Kidney (tissue), 14 donors: ENCODE measurements around the gene OCIAD1. TPM values are rescaled to one million over a fixed set of nuclear protein-coding genes. Genes with fewer than 3 reads are reported as not detected.
"Not testable (repeated sequence)": the region's sequence is repeated elsewhere in the genome, so short reads cannot be mapped to it uniquely, and the experiment has no call there.

Experiments used
- DNase-seq, 5 donors: peaks; one replicate each; pipeline ENCODE4 v3.0.0-alpha.2; 2013 to 2020
- FAIRE-seq: peaks from 2 replicates; lab custom pipeline; 2012; peaks lifted over from hg19 to GRCh38; lab: Jason Lieb, UNC
- H3K27ac ChIP-seq, 2 donors: one replicate each; pipeline ENCODE4 v1.7.0; 2013; ENCODE audit warnings: low read depth in 2 of 2, low read length in 2 of 2, inconsistent platforms in 1 of 2
- H3K27me3 ChIP-seq: one replicate; pipeline ENCODE4 v1.7.1; 2013; ENCODE audit warnings: low read length, inconsistent platforms; ENCODE audit not compliant: control insufficient read depth, insufficient read depth
- H3K36me3 ChIP-seq, 3 donors: one replicate each; pipeline versions ENCODE4 v1.7.0 to v1.7.1; 2013; ENCODE audit warnings: low read length in 3 of 3, control low read depth in 1 of 3, inconsistent platforms in 1 of 3; ENCODE audit not compliant: insufficient read depth in 3 of 3, control insufficient read depth in 2 of 3
- H3K4me1 ChIP-seq, 3 donors: one replicate each; pipeline versions ENCODE4 v1.7.0 to v1.7.1; 2013; ENCODE audit warnings: low read length in 3 of 3, inconsistent platforms in 1 of 3, low read depth in 1 of 3; ENCODE audit not compliant: control insufficient read depth in 2 of 3, insufficient read depth in 2 of 3
- H3K4me3 ChIP-seq, 3 donors: one replicate each; pipeline versions ENCODE4 v1.7.0 to v1.8.1; 2013; ENCODE audit warnings: low read length in 3 of 3, control low read depth in 1 of 3, inconsistent platforms in 1 of 3
- H3K9ac ChIP-seq, 3 donors: one replicate each; pipeline versions ENCODE4 v1.7.0 to v1.7.1; 2013; ENCODE audit warnings: low read length in 3 of 3, control low read depth in 1 of 3, inconsistent platforms in 1 of 3
- H3K9me3 ChIP-seq, 3 donors: one replicate each; pipeline versions ENCODE4 v1.7.0 to v1.7.1; 2013; ENCODE audit warnings: low read length in 3 of 3, control low read depth in 1 of 3, inconsistent platforms in 1 of 3; ENCODE audit not compliant: control insufficient read depth in 2 of 3, insufficient read depth in 1 of 3
- intact Hi-C: fragments of 100-400 bp; cut with DNase I; formaldehyde crosslinking; loops from one replicate; pipeline ENCODE4 v1.11.1; 2022
- polyA plus RNA-seq: library from polyadenylated mRNA; stranded (reverse); fragments of 350-450 nt; fragmentation: Illumina TruSeq; extraction: RNeasy Lipid Tissue Mini Kit (QIAGEN cat#74804); gene quantifications from one replicate; pipeline ENCODE4 v1.2.3, GENCODE V29; 2014; ENCODE audit warnings: low read depth, low replicate concordance; ENCODE audit not compliant: insufficient read depth
- total RNA-seq: library from RNA; stranded (reverse); fragmentation: NEBNext Ultra II Directional; extraction: Animal tissue kit (Norgen Biotek cat#: 25700); gene quantifications from one replicate; pipeline ENCODE4 v1.2.1, GENCODE V29; 2021
- TF ChIP-seq, protein P1 (sequence below): IDR thresholded peaks from 3 replicates; pipeline ENCODE4 v1.5.1; 2012; ENCODE audit warnings: mild to moderate bottlenecking, moderate library complexity, borderline replicate concordance; ENCODE audit not compliant: insufficient read depth; ENCODE audit errors: extremely low read depth
- donor health status: control.
- donor health status: control.
- donor health status: control.
- donor health status: control.
- donor health status: control.
- donor health status: DM: yes; HTN: yes; CAD: no.
- donor health status: Normal renal cell carcinoma (clear cell type).

Gene OCIAD1
- total and polyA plus RNA-seq, 2 donors from 2014 or later = 142 to 218 TPM

DNA sequence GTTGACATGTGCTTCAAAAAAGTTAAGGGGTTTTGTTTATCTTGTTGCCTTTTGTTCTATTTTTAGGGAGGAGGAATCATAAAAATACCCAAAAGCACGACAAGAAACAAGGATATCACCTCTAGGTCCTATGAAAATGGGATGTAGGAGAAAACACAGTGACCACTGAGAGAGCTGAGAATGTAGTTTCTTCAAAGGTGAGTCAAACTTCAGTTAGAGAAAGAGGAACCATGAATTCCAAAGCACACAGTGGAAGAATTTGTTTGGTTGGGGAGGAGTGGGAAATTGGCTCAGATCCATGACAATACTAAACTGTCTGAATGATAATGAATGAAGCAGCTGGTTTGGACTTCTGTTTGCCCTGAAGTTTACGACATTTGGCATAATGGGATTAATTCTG is 31.7 kb upstream of the OCIAD1 start:
- Histone ChIP-seq H3K36me3 (no peaks in the 10 kb centered on the region), H3K9ac (no peak overlapping the region), H3K9me3 (no peaks in the 10 kb centered on the region), H3K4me3 (no peak overlapping the region), H3K27me3 (no peaks in the 10 kb centered on the region), H3K27ac (no peak overlapping the region), H3K4me1 (no peaks in the 10 kb centered on the region)
- intact Hi-C loops = no loop called here
- DNase-seq (no peak), FAIRE-seq (no peak)
- TF ChIP-seq, protein P1, sequence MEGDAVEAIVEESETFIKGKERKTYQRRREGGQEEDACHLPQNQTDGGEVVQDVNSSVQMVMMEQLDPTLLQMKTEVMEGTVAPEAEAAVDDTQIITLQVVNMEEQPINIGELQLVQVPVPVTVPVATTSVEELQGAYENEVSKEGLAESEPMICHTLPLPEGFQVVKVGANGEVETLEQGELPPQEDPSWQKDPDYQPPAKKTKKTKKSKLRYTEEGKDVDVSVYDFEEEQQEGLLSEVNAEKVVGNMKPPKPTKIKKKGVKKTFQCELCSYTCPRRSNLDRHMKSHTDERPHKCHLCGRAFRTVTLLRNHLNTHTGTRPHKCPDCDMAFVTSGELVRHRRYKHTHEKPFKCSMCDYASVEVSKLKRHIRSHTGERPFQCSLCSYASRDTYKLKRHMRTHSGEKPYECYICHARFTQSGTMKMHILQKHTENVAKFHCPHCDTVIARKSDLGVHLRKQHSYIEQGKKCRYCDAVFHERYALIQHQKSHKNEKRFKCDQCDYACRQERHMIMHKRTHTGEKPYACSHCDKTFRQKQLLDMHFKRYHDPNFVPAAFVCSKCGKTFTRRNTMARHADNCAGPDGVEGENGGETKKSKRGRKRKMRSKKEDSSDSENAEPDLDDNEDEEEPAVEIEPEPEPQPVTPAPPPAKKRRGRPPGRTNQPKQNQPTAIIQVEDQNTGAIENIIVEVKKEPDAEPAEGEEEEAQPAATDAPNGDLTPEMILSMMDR = no peak

DNA sequence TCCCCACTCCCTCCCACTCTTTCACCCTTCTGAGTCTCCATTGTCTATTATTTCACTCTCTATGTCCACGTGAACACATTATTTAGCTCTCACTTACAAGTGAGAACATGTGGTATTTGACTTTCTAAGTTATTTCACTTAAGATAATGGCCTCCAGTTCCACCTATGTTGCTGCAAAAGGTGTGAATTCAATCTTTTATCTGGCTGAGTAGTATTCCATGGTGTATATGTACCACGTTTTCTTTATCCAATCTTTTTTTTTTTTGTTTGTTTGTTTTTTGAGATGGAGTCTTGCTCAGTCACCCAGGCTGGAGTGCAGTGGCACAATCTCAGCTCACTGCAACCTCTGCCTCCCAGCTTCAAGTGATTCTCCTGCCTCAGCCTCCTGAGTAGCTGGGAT is 30.7 kb upstream of the OCIAD1 start:
- intact Hi-C loops, H3K27me3 ChIP-seq, H3K4me3 ChIP-seq, H3K4me1 ChIP-seq, H3K9me3 ChIP-seq, DNase-seq, H3K36me3 ChIP-seq, H3K27ac ChIP-seq, FAIRE-seq, H3K9ac ChIP-seq: not testable (repeated sequence)

- TF ChIP-seq, protein P1 = no peak
- intact Hi-C loops = no loop called here
- H3K9ac ChIP-seq = no peak overlapping the region
- no peaks in the 10 kb centered on the region for H3K27me3 ChIP-seq
- H3K9me3 ChIP-seq = no peaks in the 10 kb centered on the region
- H3K36me3 ChIP-seq = no peaks in the 10 kb centered on the region
- H3K4me3 ChIP-seq = no peak overlapping the region
- no peak overlapping the region for H3K27ac ChIP-seq
- no peaks in the 10 kb centered on the region for H3K4me1 ChIP-seq
- DNase-seq (no peak), FAIRE-seq (no peak)
These were observed 29.7 kb upstream of the OCIAD1 start for GRCh38 chr4:48801016-48801715.

DNA sequence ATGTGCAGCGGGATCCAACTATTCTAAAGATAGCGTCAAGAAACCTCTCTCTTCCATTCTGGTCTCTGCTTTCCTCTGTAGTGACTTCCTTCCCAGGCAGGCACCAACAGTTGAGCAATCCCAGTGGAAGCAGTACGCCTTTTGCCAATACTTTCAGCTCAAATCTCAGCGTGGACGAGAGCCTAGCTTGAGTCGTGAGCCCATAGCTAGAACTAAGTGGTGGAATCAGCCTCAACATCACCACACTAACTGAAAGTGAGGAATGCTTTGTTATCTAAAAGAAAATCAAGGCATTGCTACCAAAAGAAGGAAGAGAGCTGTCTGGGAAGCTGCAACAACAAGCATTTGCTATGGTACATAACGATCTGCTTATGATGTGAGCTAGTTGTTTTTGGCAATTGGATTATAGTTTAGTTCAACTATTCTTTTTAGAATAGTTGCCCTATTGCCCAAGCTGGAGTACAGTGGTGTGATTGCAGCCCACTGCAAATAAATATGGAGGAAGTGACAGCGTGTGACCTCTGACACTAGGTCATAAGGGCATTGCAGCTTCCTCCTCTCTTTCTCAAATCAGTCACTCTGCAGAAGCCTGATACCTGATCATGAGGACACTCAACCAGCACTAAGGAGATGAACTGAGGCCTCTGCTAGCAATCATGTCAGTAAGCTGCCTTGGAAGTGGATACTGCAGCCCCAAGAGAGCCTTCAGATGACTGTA is 26.1 kb upstream of the OCIAD1 start:
- TF ChIP-seq, protein P1 = no peak
- Histone ChIP-seq H3K27me3 (no peaks in the 10 kb centered on the region), H3K36me3 (no peaks in the 10 kb centered on the region), H3K4me3 (no peak overlapping the region), H3K9ac (no peak overlapping the region), H3K9me3 (no peaks in the 10 kb centered on the region), H3K27ac (no peak overlapping the region), H3K4me1 (no peaks in the 10 kb centered on the region)
- no peak for FAIRE-seq
- DNase-seq = no peak
- intact Hi-C loops = no loop called here
